GM10266 (cell line): ENCODE measurements around the gene IL1RL1.

Experiments used
- DNase-seq: peaks from one replicate; pipeline ENCODE4 v3.0.0; 2012; ENCODE audit errors: extremely low spot score
- TF ChIP-seq, protein P1 (sequence below): IDR thresholded peaks from 2 replicates; pipeline ENCODE4 v1.5.1; 2012; ENCODE audit warnings: mild to moderate bottlenecking, low read depth; ENCODE audit not compliant: control insufficient read depth, insufficient read depth; ENCODE audit errors: missing control alignments

The IL1RL1 gene

GRCh38 chr2:102304268-102304667, 7.1 kb upstream of the IL1RL1 start:
- DNase-seq = no peak

DNA sequence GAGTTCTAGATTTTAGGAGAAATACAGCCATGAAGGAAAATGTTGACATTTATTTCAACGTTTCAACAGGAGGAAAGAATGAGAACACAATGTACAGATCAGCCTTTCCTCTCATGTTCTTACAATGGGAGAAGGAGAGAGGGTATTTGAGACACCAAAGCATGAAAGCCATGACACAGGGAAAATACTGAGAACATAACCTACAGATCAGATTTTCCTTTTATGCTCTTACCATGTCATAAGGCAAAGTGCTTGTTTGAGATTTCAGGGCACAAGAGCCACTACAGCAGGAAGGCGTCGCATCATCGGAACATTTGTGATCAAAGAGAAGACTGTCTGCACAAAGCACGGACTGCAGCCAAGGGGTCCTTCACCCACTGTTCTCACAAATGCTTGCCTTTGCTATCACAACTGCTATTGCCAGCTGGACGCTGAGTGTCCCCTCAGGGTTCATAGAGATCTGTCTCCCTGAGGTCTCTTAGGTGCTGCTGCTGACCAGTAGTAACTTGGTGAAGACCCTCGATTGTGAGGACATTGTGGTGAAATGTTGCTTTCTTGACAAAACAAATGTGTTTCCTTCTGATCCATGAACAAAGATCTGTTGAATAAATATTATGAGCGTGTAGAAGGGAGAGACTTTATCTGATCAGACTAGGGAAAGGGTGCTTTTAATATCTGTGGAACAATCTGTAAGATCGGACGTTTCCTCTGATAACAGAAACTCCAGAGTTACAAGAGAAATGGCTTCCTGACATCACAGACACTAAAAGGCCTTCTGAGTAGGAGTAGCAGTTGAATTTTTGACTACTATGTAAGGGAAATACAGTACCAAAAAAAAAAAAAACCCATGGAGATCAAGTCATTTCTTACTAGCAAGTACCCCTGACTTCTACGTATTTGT, 6.4 kb upstream of the IL1RL1 start:
- no peak for DNase-seq

More at GRCh38 chr2:102304268-102304667, 7.1 kb upstream of the IL1RL1 start:
- TF ChIP-seq, protein P1, sequence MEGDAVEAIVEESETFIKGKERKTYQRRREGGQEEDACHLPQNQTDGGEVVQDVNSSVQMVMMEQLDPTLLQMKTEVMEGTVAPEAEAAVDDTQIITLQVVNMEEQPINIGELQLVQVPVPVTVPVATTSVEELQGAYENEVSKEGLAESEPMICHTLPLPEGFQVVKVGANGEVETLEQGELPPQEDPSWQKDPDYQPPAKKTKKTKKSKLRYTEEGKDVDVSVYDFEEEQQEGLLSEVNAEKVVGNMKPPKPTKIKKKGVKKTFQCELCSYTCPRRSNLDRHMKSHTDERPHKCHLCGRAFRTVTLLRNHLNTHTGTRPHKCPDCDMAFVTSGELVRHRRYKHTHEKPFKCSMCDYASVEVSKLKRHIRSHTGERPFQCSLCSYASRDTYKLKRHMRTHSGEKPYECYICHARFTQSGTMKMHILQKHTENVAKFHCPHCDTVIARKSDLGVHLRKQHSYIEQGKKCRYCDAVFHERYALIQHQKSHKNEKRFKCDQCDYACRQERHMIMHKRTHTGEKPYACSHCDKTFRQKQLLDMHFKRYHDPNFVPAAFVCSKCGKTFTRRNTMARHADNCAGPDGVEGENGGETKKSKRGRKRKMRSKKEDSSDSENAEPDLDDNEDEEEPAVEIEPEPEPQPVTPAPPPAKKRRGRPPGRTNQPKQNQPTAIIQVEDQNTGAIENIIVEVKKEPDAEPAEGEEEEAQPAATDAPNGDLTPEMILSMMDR = no peak

DNA sequence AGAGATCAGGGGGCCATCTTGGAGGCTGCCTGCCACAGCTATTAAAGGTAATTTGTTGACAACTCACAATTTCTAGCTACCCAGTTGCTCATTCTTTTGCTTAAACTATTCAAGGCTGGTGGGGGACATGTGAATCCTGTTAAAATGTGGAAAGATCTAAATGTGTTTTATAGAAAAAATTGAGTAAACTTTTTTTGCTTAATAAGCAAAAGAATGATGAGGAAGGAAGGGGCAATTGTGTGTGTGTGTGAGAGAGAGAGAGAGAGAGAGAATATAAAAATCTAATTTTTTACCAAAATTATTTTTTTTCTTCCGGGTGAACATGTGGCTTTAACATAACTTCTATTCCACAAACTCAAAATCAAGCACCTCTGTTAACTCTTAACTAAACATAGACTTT, 5.2 kb upstream of the IL1RL1 start:
- DNase-seq = no peak
- TF ChIP-seq, protein P1 = no peak

More for the DNA sequence above, 6.4 kb upstream of the IL1RL1 start:
- TF ChIP-seq, protein P1 = no peak

DNA sequence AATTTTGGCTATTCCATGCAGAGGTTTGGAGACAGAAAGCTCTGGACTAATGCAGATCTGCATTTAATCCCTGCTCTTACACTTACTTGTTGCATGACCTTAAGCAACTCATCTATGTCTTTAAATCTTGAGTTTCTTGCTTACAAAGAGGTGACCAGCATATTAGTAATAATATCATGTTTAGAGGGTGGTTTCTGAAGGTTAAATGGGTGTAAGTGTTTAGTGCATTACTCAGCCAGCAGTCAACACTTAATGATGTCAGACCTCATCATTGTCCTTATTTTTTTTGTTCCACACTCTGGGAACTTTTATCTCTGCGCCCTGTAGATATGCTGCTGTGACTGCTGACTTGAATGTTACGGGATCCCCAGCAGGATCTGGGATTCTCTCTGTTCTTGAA, 1.7 kb downstream of the IL1RL1 start:
- DNase-seq = no peak
- TF ChIP-seq, protein P1 = no peak

DNA sequence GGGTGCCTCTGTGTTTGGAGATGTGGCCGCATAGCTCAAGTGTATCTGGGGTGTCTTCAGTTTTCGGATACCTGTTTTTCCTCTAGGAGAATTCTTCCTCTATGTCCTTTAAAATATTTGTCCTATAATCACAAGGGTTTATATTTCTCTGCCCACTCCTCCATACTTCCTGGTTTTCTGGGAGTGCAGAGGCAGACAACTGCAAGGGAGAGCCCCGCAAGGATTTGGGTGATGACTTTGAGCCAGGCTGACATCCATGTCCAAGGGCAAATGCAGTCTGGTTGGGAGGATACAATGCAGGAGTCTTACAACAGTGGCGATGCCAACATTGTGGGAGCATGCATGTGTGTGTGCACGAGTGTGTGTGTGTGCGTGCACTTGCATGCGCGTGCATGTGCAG, 2.1 kb downstream of the IL1RL1 start:
- DNase-seq = no peak
- TF ChIP-seq, protein P1 = no peak

GRCh38 chr2:102313950-102314349, 2.6 kb downstream of the IL1RL1 start:
- no peak for DNase-seq
- TF ChIP-seq, protein P1 = no peak

GRCh38 chr2:102315921-102316320, 4.6 kb downstream of the IL1RL1 start:
- TF ChIP-seq, protein P1 = no peak
- no peak for DNase-seq
